Measurements from ENCODE around the gene TSG101.

The TSG101 gene

GRCh38 chr11:18492888-18493287 lies 33.9 kb downstream of the TSG101 start:
- no peak for DNase-seq

- DNase-seq: no peak
These were observed 34.8 kb downstream of the TSG101 start for GRCh38 chr11:18491924-18492323.

- no peak for DNase-seq
These were observed 35.8 kb downstream of the TSG101 start for GRCh38 chr11:18490736-18491485.

- no peak for DNase-seq
These were observed 36.4 kb downstream of the TSG101 start for GRCh38 chr11:18490319-18490718.

GRCh38 chr11:18485913-18486528 lies 40.7 kb downstream of the TSG101 start:
- no peak for DNase-seq

GRCh38 chr11:18479063-18479462 lies 47.7 kb downstream of the TSG101 start:
- no peak for DNase-seq

- no peak for DNase-seq
These were observed 54.2 kb downstream of the TSG101 start for GRCh38 chr11:18472587-18472986.

GRCh38 chr11:18471995-18472394 lies 54.7 kb downstream of the TSG101 start:
- DNase-seq: no peak

GRCh38 chr11:18468961-18469360 lies 57.8 kb downstream of the TSG101 start:
- no peak for DNase-seq

- DNase-seq: no peak
These were observed 58.7 kb downstream of the TSG101 start for GRCh38 chr11:18468059-18468458.

GRCh38 chr11:18466402-18466801 lies 60.3 kb downstream of the TSG101 start:
- no peak for DNase-seq

- no peak for DNase-seq
These were observed 63.3 kb downstream of the TSG101 start for GRCh38 chr11:18463439-18463838.

- DNase-seq: no peak
These were observed 64.8 kb downstream of the TSG101 start for GRCh38 chr11:18461909-18462308.

- DNase-seq: no peak
These were observed 67.1 kb downstream of the TSG101 start for GRCh38 chr11:18459634-18460033.

- DNase-seq: no peak
These were observed 69.3 kb downstream of the TSG101 start for GRCh38 chr11:18457450-18457849.

- no peak for DNase-seq
These were observed 70.9 kb downstream of the TSG101 start, which contains the start of gene LDHAL6A for GRCh38 chr11:18455686-18456372. Gene LDHAL6A, plus strand, starts transcription at chr11:18455856. Its CDS starts 825 bp downstream, at chr11:18456681.

- no peak for DNase-seq
These were observed 73.8 kb downstream of the TSG101 start for GRCh38 chr11:18452927-18453326.

- no peak for DNase-seq
These were observed 77.5 kb downstream of the TSG101 start for GRCh38 chr11:18449251-18449650.

- DNase-seq: no peak
These were observed 88.1 kb downstream of the TSG101 start for GRCh38 chr11:18438691-18439090.

Measured in NCI-H1694 (cell line).